Measurements from ENCODE around the gene MSI1. TPM values are rescaled to one million over a fixed set of nuclear protein-coding genes. Genes with fewer than 3 reads are reported as not detected.

MSI1 gene
- total and polyA plus RNA-seq, 2 of the 13 experiments (the other 11 are each of a cell fraction or from before 2014, with no cell fraction given): 0.09 to 0.46 TPM

- no peak for TF ChIP-seq ZNF468 (CRISPR knock-in tag; IDR thresholded peaks at IDR 0.05)
- peak; percentile 47; the same call in 1 of the 2 replicates for TF ChIP-seq ZBTB38 (CRISPR knock-in tag; IDR thresholded peaks at IDR 0.05)
- peak; percentile 29; the same call in 1 of the 2 replicates for TF ChIP-seq ZNF362 (CRISPR knock-in tag; IDR thresholded peaks at IDR 0.05; ENCODE audit: borderline replicate concordance)
- no peak for TF ChIP-seq KLF6 (CRISPR knock-in tag; IDR thresholded peaks at IDR 0.05)
- TF ChIP-seq ZNF274 (CRISPR knock-in tag; IDR thresholded peaks at IDR 0.05): no peak
- TF ChIP-seq PHF21A (CRISPR knock-in tag; IDR thresholded peaks at IDR 0.05): no peak
- TF ChIP-seq ZNF687 (CRISPR knock-in tag; IDR thresholded peaks at IDR 0.05): peak; percentile 32
- TF ChIP-seq ETS1 (CRISPR knock-in tag; IDR thresholded peaks at IDR 0.05): no peak
- no peak for TF ChIP-seq MAFG (CRISPR knock-in tag; IDR thresholded peaks at IDR 0.05)
- TF ChIP-seq ZSCAN22 (CRISPR knock-in tag; IDR thresholded peaks at IDR 0.05): no peak
- TF ChIP-seq ZFX (CRISPR knock-in tag; IDR thresholded peaks at IDR 0.05; ENCODE audit: low read depth): no peak
- TF ChIP-seq TEF (CRISPR knock-in tag; IDR thresholded peaks at IDR 0.05): no peak
- no peak for TF ChIP-seq HDAC2 (CRISPR knock-in tag; IDR thresholded peaks at IDR 0.05)
- 0 out of 2 replicates have a peak, but pooled peaks have one; percentile 23 for TF ChIP-seq HDAC1 (CRISPR knock-in tag; IDR thresholded peaks at IDR 0.05)
- TF ChIP-seq ZNF143 (CRISPR knock-in tag; IDR thresholded peaks at IDR 0.05): no peak
- no peak for TF ChIP-seq ZNF737 (CRISPR knock-in tag; IDR thresholded peaks at IDR 0.05; ENCODE audit: borderline replicate concordance)
- TF ChIP-seq CERS6 (CRISPR knock-in tag; IDR thresholded peaks at IDR 0.05): no peak
- 0 out of 2 replicates have a peak, but pooled peaks have one; percentile 38 for TF ChIP-seq ZBTB33 (CRISPR knock-in tag; IDR thresholded peaks at IDR 0.05)
- TF ChIP-seq ZNF674 (CRISPR knock-in tag; IDR thresholded peaks at IDR 0.05; ENCODE audit: low read depth): no peak
These were observed 12.4 kb downstream of the MSI1 start (continued) for GRCh38 chr12:120356567-120357030.
